Measurements from ENCODE around the gene FRAT1. TPM values are rescaled to one million over a fixed set of nuclear protein-coding genes. Genes with fewer than 3 reads are reported as not detected.

Gene FRAT1
- total and polyA plus RNA-seq, 2 of the 8 experiments (the other 6 are each of a cell fraction or from before 2014, with no cell fraction given): 1.9 to 5.2 TPM

DNA sequence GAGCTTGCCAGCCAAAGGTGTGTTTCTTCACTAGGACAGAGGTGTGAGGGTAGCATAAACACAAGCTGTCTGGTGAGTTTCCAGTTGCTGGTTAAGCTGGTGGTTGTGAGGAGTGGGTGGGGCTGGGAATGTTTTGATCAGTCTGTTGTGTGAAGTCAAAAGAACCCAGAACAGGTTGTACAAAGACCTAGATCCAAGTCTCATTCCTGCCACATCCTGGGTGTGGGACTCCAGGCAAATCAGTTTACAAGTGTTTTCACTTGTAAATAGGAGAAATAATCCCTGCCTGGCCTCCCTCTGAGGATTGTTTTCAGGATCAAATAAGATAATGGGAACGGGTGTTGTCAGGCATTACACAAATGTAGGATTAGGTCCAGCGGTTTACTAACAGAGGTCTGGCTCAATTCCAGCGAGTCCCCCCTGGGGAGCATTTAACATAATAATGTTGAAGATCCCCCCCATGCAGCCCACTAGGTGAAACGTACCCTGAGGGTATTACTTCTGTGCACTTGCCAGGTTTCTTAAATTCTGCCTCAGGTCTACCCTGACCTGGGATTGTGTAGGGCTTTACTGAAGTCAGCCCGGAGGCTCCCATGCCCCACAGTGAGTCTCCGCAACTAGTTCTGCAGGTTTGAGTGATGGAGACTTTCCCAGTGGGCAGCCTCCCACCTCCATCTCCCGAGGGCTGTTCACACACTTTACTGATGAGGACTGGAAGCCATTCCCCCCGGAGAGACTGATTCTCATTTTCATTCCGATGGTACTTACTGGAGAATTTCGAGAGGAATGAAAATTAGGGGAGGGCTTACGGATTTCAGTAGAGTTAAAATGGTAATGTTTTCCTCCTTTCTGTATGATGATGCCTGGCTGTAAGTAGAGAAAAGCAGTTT is 18.1 kb downstream of the FRAT1 start:
- H3K4me1 ChIP-seq (replicated peaks in 1 of 4; ENCODE audit: control insufficient read depth in 3 of 4, insufficient read depth in 4 of 4, low read length in 3 of 4): peaks cover 5 to 12% (median 6%) of the 10 kb centered on the region in 4 experiments
- H3K4ac ChIP-seq (replicated peaks; ENCODE audit: insufficient read length, low read depth, low read length): no peak overlapping the region
- peak overlapping the region in 1 of 4 experiments; percentile 43; a peak in 2 of 7 replicates for H3K9ac ChIP-seq (replicated peaks in 1 of 4; ENCODE audit: extremely low read depth in 1 of 4, low read depth in 3 of 4, low read length in 3 of 4)
- H4K5ac ChIP-seq (ENCODE audit: insufficient read length, low read depth, low read length): peak overlapping the region; percentile 60
- peaks cover 14 to 22% of the 10 kb centered on the region in 2 experiments for H3K79me2 ChIP-seq (ENCODE audit: control insufficient read depth in 1 of 2, insufficient read depth in 2 of 2, low read length in 2 of 2)
- no peak overlapping the region for H3K27ac ChIP-seq (ENCODE audit: low read depth, low read length)
- CTCF ChIA-PET (ENCODE audit: partially characterized antibody): interaction anchor here (0.8 to 1.4 kb wide), 4 partner anchors 12 to 72 kb away, joined by 3 to 6 read pairs (median 3); no protein-coding TSS in a partner anchor
- H3K4me2 ChIP-seq (ENCODE audit: insufficient read depth in 1 of 2, low read depth in 2 of 2, low read length in 2 of 2): peak overlapping the region; percentile 57 to 96
- H2AFZ ChIP-seq (ENCODE audit: low read length): no peak overlapping the region
- no peaks in the 10 kb centered on the region for H3K79me1 ChIP-seq (ENCODE audit: low read depth, low read length)
- 4% methylated on average over 11 of the region's 11 CpGs; no CpG with 5 or more reads in 1 of the 2 experiments for WGBS, 2 experiments (ENCODE audit: extremely low coverage in 1 of 2, insufficient coverage in 1 of 2, insufficient read length in 1 of 2, insufficient replicate concordance in 2 of 2, low coverage in 1 of 2, low lambda C conversion rate in 2 of 2, missing lambda C conversion rate in 1 of 2)
- peak overlapping the region; percentile 3 to 90 (median 22); a peak in 7 of 8 replicates for H3K4me3 ChIP-seq (ENCODE audit: extremely low read depth in 1 of 4, insufficient read depth in 2 of 4, low read depth in 3 of 4, low read length in 4 of 4)
- FAIRE-seq (peak; percentile 87), DNase-seq (ENCODE audit: low read depth in 1 of 2, low spot score in 2 of 2) (peak; percentile 72 to 89)
- no peak overlapping the region for H2AK5ac ChIP-seq (ENCODE audit: low read depth, low read length)
- H3K56ac ChIP-seq (replicated peaks; ENCODE audit: insufficient read length, low read depth, low read length): no peak overlapping the region
- peaks cover 0 to 8% (median 0%) of the 10 kb centered on the region in 4 experiments; a peak in 1 of 8 replicates for H3K36me3 ChIP-seq (ENCODE audit: control insufficient read depth in 2 of 4, insufficient read depth in 4 of 4, low read length in 3 of 4)
- POLR2A ChIA-PET (ENCODE audit: partially characterized antibody): interaction anchor here (0.6 to 1.5 kb wide), 10 partner anchors 11 to 246 kb away, joined by 3 to 6 read pairs (median 3); partner anchors contain the start of gene FRAT1
- no peak overlapping the region for H2BK15ac ChIP-seq (ENCODE audit: low read length)
- no peaks in the 10 kb centered on the region for H3K27me3 ChIP-seq (replicated peaks in 1 of 4; ENCODE audit: control insufficient read depth in 3 of 4, extremely low read depth in 1 of 4, insufficient read depth in 3 of 4, low read length in 3 of 4)
- no peak overlapping the region; the same call in 1 of the 2 replicates for H2BK5ac ChIP-seq (ENCODE audit: low read depth, low read length)
- H4K8ac ChIP-seq (ENCODE audit: extremely low read depth, insufficient read depth, low read length): no peak overlapping the region
- H2BK20ac ChIP-seq (ENCODE audit: low read length): no peak overlapping the region
- no peak overlapping the region for H2BK12ac ChIP-seq (ENCODE audit: low read depth, low read length)
- peaks cover 0 to 7% of the 10 kb centered on the region in 2 experiments for H4K20me1 ChIP-seq (replicated peaks in 1 of 2; ENCODE audit: control insufficient read depth in 1 of 2, insufficient read depth in 2 of 2, low read length in 2 of 2)
- no peaks in the 10 kb centered on the region for H3K9me3 ChIP-seq (ENCODE audit: insufficient read depth in 2 of 2, low read depth in 1 of 2, low read length in 1 of 2)
- H4K91ac ChIP-seq (replicated peaks; ENCODE audit: insufficient read length, low read length): no peak overlapping the region
- no peak overlapping the region for H3K23ac ChIP-seq (ENCODE audit: insufficient read length)
- H3K14ac ChIP-seq (ENCODE audit: insufficient read length): no peak overlapping the region
- no peak overlapping the region; the same call in 1 of the 2 replicates for H3K18ac ChIP-seq (ENCODE audit: extremely low read depth, low read length)
- H3K23me2 ChIP-seq (ENCODE audit: low read depth, low read length): peaks cover 14% of the 10 kb centered on the region
- H2BK120ac ChIP-seq (replicated peaks; ENCODE audit: low read depth, low read length): no peak overlapping the region
- TF ChIP-seq BACH1 (IDR thresholded peaks at IDR 0.05; ENCODE audit: low read length) (no peak; the same call in 1 of the 2 replicates), KDM5A (IDR thresholded peaks at IDR 0.05; ENCODE audit: low read length) (no peak), CTBP2 (IDR thresholded peaks at IDR 0.05; ENCODE audit: borderline replicate concordance, insufficient read depth, insufficient read length, low read length) (no peak), TBP (IDR thresholded peaks at IDR 0.05; ENCODE audit: low read depth, low read length) (0 out of 2 replicates have a peak, but pooled peaks have one; percentile 38), HDAC2 (IDR thresholded peaks at IDR 0.05; ENCODE audit: borderline replicate concordance in 1 of 2, low read depth in 2 of 2, low read length in 2 of 2) (peak; percentile 74 to 92; a peak in 2 of 4 replicates), SP4 (IDR thresholded peaks at IDR 0.05; ENCODE audit: low read length) (peak; percentile 61), SIN3A (conservative IDR thresholded peaks at IDR 0.05 in 1 of 2, IDR thresholded peaks at IDR 0.05 in 1 of 2; ENCODE audit: low read depth in 1 of 2, low read length in 2 of 2) (peak in 1 of 2 experiments; percentile 58; a peak in 1 of 4 replicates), SP1 (IDR thresholded peaks at IDR 0.05; ENCODE audit: low read depth, low read length) (0 out of 2 replicates have a peak, but pooled peaks have one; percentile 22), GTF2F1 (IDR thresholded peaks at IDR 0.05; ENCODE audit: borderline replicate concordance, low read depth, low read length) (no peak), TAF1 (IDR thresholded peaks at IDR 0.05; ENCODE audit: low read depth, low read length) (0 out of 2 replicates have a peak, but pooled peaks have one; percentile 44)

All from H1 (cell line).